GM21619 (cell line): ENCODE data around the gene PDIA2.
"Not testable (repeated sequence)": the region's sequence is repeated elsewhere in the genome, so short reads cannot be mapped to it uniquely, and the experiment has no call there.

Experiments used
- ATAC-seq: cut with Tn5 transposase; IDR thresholded peaks from one replicate; pipeline ENCODE4 v1.9.1; 2021; ENCODE audit not compliant: unreplicated experiment

The PDIA2 gene

DNA sequence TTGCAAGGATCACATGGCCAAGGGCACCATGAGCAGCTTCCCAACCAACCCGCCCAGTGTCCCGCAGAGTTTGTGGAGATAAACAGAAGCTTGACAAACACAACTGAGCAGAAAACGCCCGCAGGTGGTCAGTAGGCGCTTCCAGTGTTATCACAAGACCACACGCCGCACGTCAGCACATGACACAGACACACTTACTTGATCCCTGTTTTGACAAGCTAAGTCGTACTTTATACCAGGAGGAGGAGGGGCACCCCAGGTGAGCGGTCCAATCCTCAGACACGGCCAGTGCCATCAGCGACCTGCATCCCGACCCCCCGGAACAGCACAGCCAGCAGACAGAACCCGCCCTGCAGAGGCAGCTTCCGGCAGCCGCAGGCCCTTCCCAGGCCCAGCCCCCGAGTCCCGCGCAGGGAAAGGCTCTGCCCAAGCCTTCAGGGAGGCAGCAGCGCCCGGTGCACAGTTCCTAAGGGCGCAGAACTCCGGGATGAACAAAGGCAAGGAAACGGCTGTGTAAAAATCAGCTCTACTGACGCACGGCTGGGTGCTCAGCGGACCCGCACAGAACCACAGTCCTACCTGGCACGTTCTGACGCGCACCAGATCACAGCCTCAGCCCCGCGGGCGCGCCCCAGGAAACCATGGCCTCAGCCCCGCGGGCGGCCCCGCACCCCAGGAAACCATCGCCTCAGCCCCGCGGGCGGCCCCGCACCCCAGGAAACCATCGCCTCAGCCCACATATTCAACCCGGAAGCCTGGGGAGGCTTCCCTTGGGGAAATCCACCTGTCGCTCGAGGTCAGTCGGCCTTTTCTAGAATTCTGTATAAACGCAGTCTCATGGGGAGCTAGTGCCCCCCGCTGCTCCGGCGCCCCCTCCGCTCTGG, 41.7 kb downstream of the PDIA2 start:
- no peak for ATAC-seq

DNA sequence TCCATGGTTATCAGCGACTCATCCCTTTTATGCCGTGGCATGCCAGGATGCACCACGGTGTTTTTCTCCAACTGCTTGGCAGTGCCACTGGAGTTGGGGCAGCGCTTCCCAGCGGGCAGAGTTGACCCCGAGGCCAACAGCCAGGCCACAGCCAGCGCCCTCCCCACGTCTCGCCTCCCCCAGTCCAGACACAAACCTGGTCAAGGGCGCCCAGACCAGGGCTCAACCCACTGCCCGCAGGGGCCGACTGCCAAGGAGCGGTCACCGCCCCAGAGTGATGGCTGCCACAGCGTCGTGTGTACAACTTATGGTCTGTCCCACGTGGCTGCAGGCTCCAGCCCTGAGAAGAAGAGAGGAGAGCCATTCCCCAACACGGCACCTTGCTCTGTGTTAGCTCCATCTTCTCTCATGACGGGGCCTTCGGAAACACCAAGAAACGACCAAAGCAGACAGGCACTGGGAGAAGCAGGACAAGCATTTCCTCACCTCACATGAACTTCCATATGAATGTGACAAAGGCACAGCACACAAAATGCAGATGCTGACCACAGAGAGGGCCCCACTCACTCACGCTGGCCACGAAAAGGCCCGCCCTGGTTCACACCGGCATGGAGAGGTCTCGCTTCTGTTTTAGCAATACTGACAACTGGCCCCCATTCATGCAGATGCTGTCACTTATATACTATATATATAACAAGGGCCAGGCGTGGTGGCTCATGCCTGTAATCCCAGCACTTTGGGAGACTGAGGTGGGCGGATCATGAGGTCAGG, 42.6 kb downstream of the PDIA2 start:
- ATAC-seq, result no peak

DNA sequence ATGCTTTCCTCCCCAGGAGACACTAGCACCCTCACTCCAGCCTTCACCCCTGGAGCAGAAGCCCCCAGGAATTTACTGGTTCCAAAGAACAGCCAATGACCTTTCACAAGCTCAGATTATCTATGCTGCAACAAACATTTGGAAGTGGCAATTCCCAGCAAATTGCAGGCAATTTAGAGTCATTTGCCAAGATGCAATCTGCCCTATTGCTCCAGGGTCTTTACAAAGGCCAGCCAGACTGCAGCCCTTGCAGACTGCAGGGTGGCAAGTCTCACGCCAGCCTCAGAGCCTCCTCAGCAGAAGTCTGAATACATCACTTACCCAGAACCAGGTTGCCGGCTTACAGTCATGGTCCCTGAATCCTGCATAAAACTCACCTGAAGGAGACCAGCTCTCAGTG, 47.8 kb downstream of the PDIA2 start:
- ATAC-seq, result no peak

DNA sequence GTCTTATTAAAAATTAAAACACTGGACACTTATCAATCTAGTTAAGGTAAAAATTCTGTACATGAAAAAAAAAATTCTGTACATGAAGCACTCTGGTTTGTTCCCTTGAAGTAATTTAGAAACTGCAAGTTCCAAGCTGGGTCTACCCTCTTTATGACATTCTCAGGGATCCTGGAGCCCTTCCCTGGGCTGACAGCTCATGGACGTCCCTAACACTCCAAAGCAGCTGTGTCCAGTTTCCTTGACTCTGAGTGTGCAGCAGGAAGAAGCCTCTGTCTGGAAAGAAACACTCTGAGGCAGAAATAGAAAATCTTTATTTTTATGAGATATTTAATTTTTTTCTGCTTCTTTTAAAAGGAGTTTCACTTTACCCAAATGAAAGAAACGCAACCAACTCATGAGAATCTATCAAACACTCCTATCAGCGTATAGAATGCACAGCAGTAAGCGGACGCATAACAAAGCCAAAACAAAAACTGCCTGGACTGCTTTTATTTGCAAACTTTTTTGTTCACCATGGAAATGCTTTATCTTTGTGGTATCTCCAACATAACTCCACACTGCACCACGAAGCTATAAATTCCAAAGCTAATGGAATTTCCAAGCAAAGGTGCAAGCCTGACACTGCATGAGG, 48.3 kb downstream of the PDIA2 start:
- not testable (repeated sequence) for ATAC-seq

DNA sequence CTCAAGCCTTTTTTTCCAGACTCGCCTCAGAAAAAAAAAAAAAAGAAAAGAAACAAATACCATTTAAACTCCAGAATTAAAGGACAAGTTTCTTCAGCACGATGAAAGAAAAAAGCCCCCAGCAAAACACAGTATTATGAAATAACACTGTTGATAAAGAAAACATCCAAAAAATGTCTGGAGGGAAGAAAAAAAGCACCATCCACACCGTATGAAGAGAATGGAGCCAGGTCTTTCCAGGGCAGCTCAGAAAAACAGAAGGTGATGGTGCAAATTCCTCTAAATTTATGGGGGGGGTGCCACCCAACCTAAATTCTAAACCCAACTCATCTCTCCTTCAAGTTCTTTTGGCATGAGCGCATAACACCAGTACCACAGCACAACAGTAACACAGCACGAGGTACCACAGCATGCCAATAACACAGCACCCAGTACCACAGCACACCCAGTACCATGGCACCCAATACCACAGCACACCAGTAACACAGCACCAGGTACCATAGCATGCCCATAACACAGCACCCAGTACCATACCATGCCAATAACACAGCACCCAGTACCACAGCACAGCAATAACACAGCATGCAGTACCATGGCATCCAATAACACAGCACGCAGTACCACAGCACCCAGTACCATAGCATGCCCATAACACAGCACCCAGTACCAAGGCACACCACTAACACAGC, 50.6 kb downstream of the PDIA2 start:
- no peak for ATAC-seq

DNA sequence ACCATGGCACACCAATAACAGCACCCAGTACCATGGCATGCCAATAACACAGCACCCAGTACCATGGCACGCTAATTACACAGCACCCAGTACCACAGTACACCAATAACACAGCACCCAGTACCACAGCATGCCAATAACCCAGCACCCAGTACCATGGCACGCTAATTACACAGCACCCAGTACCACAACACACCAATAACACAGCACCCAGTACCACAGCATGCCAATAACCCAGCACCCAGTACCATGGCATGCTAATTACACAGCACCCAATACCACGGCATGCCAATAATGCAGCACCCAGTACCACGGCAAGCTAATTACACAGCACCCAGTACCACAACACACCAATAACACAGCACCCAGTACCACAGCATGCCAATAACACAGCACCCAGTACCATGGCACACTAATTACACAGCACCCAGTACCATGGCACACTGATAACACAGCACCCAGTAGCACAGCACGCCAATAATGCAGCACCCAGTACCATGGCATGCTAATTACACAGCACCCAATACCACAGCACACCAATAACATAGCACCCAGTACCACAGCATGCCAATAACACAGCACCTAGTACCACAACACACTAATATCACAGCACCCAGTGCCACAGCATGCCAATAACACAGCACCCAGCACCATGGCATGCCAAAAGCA, 51.3 kb downstream of the PDIA2 start:
- not testable (repeated sequence) for ATAC-seq

DNA sequence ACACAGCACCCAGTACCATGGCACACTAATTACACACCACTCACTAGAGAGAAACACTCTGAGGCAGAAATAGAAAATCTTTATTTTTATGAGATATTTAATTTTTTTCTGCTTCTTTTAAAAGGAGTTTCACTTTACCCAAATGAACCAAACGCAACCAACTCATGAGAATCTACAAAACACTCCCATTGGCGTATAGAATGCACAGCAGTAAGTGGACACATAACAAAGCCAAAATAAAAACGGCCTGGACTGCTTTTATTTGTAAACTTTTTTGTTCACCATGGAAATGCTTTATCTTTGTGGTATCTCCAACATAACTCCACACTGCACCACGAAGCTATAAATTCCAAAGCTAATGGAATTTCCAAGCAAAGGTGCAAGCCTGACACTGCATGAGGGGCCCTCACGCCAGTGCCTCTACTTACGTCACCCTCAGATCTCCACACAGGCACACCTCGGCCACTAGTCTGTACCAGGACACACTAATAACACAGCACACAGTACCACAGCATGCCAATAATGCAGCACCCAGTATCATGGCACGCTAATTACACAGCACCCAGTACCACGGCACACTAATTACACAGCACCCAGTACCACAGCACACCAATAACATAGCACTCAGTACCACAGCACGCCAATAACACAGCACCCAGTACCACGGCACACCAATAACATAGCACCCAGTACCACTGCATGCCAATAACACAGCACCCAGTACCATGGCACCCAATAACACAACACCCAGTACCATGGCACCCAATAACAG, 52.1 kb downstream of the PDIA2 start:
- not testable (repeated sequence) for ATAC-seq

DNA sequence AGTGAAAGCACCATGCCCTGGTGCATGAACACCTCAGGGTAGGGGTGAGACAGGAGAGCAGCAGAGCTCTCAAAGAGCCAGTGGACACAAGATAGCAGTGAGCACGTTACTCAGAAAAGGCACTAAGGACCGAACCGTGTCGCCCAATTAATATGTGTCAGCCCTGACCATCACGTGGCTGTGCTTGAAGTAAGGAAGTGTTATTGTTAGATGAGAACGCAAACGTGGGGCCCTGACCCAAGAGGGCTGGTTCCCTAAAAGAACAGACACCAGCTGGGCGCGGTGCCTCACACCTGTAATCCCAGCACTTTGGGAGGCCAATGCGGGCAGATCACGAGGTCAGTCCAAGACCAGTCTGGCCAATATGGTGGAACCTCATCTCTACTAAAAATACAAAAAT, 53.3 kb downstream of the PDIA2 start:
- no peak for ATAC-seq
